ENCODE results near the gene FLT3.
"Not testable (repeated sequence)": the region's sequence is repeated elsewhere in the genome, so short reads cannot be mapped to it uniquely, and the experiment has no call there.

Gene FLT3

DNA sequence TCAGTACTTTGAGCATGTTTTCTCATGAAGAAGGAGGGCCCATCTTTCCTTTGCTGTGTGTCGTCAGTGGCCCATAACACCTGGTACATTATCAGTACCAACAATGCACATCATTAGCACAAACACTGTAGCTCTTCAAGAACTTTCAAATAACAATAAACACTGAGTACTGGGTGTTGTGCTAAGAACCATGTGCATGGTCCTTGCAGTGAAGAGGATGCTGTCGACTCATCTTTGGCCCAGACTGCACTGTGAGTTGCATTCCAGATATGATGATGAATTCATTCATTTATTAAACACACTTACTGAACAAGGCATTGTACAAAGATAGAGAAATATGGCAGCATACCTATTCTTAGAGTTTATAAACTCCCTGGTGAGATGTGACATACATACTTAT is 55.8 kb downstream of the FLT3 start:
- no peak for DNase-seq (ENCODE audit: low spot score)

DNA sequence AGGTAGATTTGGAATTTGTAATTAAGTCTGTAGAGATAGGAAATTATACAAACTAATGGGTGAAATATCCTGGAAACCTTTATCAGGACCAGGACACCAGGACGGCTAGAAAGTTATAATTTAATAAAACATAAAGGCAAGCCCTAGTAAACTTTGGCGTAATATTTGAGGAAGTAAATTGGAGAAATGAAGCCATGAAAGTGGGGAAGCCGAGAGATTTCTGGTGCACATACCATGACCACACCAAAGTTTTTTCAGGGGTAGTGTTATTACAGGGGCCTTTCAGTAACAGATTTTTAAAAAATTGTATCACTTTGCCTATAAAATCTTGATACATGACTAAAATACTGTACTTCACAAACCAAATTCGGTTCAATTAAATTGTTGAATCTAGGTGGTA is 57.2 kb downstream of the FLT3 start:
- DNase-seq (ENCODE audit: low spot score) = no peak

DNA sequence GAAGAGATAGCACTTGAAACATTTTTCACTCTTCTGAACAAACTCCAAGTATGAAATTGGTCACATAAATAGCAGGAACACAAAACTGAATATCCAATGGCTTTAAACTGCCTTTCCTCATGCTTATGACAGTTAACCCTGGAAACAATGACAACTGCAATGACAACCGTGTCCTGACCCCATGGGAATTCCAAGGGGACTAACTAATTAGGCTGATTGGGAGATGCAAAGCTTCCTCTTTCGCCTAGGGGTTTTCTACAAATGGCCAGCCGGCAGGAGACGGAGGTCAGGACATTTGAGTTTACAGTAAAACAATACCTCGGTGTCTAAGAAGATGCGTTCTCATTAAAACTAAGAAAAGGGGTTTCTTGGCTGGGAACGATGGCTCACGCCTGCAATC is 58.9 kb downstream of the FLT3 start:
- no peak for DNase-seq (ENCODE audit: low spot score)

DNA sequence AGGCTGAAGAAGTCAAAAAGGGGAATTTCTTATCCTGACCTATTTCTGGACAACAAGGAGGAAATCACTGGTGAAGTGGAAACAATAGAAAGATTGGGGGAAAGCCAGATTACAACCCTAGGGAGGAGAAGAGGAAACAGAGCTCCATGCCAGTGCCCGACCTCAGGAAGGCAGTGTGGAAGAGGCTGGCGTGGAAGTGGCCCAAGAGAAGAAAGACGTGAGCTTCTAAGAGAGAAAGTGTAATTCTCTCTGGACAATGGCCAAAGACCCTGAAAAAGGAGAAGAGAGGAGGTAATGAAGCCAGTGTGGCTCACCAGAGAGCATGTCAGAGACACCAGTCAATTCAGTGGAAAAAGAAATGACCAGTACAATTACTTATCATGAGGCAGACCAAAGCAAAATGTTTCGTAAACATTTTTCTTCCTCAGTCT is 59.3 kb downstream of the FLT3 start:
- DNase-seq (ENCODE audit: low spot score) = no peak

DNA sequence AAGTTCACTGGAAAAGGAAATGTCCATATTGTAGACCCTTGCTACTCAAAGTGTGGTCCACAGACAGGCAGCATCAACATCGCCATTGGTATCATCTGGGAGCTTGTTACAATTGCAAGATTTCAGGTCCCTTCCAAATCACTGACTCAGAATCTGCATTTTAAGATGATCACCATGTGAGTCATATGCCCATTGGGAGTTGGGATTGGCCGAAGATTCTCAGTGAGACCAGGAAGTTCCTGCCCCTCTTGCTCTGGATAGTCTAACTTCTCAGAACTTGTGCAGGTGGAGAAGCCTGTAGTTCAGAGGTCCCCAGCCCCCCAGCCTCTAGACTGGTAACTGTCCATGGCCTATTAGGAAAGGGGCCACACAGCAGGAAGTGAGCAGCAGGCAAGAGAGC is 63.0 kb downstream of the FLT3 start:
- DNase-seq (ENCODE audit: low spot score) = no peak

DNA sequence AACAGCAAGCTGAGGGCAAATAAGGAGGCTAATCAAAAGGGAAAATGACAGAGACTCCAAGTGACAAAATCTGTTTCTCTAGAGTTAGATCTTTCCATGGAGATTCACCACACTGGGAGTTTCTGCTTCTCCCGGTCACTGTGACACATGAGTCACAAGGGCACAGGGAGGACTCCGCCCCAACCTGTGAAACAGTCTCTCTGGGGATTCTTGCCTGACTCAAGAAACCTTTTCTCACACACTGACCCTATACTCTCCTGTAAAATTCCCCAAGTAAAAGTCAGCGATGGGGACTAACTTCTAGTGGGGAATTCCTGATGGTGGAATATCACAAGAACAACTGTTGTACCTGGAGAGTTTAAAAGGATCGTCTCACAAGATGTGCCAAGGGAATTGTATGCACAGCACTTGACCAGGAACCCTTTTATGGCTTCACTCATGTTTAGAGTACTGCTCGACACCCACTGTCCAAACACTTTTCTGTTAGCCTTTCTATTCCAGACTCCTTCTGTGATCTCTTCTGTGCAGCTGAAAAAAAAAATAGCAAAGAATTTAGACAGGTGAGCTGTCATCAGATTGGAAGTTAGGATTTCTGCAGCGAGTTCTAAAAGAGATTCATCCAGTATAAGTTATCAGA is 65.1 kb downstream of the FLT3 start:
- no peak for DNase-seq (ENCODE audit: low spot score)

DNA sequence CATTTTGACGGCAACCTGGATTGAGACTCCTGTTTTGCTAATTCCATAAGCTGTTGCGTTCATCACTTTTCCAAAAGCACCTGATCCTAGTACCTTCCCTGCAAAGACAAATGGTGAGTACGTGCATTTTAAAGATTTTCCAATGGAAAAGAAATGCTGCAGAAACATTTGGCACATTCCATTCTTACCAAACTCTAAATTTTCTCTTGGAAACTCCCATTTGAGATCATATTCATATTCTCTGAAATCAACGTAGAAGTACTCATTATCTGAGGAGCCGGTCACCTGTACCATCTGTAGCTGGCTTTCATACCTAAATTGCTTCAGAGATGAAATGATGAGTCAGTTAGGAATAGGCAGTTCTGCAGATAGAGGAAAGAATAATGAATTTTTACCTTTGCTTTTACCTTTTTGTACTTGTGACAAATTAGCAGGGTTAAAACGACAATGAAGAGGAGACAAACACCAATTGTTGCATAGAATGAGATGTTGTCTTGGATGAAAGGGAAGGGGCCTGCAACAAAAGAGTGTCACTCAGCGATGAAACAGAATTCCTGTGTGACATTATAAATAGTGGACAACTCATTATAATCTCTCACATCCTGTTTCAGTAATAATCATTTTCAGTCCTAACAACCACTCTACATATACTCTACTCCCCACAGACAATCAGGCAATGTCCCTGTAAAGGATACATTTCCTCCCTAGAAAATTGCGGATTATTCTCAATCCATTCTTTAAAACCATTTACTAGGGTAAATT is 66.3 kb downstream of the FLT3 start:
- no peak for DNase-seq (ENCODE audit: low spot score)

DNA sequence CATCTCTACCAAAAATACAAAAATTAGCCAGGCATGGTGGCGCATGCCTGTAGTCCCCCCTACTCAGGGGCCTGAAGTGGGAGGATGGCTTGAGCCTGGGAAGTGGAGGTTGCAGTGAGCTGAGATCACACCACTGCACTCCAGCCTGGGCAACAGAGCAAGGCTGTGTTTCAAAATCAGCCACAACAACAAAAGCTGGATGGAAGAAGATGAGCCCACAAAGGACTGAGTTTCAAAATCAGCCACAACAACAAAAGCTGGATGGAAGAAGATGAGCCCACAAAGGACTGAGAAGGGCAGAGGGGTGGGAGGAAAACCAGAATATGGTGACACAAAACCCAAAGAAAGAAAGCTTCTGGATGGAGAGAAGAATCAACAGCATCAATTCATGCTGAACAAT is 67.9 kb downstream of the FLT3 start:
- not testable (repeated sequence) for DNase-seq (ENCODE audit: low spot score)

DNA sequence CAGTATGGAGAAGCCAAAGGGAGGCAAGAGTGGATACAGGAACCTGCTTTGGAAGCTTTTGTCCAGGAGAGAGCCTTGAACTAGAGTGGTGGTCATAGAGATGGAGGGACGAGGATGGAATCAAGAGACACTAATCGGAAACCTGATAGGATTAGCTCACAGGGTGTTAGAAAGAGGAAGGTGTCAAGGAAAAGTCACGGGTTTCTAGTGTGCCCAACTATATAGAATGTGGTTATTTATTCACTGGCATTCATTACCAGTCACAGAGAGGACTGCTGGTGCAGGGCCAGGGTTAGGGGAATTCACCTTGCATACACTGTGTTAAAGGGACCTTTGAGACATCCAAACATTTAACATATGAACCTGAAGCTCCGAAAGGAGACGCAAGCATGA is 68.5 kb downstream of the FLT3 start:
- no peak for DNase-seq (ENCODE audit: low spot score)

DNA sequence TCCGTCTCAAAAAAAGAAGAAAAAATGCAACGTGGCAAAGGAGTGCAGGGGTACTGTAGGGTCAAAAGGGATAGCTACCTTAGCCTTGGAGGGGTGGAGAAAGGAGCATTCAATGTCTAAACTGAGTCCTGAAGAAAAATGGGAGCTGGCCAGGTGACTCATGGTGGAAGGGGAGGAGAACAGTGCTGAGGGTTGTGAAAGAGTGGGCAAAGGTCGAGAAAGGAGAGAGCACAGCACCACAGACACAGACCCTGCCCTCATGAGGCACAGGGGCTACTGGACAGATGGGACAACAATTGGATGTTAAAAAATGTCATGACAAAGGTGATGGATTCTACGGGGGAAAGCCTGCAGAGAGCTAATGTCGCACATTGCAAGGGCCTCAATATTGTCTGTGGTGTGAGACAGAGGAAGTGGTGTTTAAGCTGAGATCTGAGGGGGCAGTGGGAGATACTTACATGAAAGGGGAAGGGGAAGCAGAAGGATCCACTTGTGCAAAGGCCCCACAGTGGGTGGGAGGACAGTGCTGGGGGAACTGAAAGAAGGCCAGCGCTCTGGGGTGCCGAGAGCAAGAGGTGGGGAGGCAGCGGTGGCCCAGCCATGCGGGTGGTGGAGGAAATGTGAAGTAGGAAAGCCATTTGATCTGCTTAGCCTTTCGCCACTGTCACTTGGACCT is 69.0 kb downstream of the FLT3 start:
- no peak for DNase-seq (ENCODE audit: low spot score)

DNA sequence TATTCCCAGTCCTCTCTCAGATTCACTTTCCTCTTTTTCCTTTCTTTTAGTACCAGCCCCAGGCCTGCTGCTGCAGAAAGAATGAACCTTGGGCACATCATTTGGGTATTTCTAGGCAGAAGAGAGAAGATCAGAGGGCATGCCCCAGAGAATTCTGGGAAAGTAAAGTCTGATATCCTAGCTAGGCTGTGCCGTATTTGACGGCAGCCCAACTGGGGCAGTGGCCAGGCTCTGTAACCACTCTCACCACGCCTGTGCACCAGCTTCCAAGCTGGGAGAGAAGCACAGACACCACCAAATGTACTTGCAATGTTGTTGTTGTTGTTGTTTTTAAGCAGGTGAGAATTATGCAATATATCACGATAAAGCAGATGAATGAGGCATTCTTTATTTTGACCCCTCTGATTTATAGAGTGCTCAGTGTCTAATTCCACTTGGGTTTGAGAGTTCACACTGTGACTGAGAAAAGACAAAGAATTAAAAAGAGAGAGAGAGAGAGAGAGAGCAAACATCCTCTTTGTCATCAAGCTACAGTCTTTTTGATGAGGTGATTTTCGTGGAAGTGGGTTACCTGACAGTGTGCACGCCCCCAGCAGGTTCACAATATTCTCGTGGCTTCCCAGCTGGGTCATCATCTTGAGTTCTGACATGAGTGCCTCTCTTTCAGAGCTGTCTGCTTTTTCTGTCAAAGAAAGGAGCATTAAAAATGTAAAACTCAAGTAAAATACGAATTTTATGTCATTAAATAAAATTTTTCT is 72.6 kb downstream of the FLT3 start:
- no peak for DNase-seq (ENCODE audit: low spot score)

DNA sequence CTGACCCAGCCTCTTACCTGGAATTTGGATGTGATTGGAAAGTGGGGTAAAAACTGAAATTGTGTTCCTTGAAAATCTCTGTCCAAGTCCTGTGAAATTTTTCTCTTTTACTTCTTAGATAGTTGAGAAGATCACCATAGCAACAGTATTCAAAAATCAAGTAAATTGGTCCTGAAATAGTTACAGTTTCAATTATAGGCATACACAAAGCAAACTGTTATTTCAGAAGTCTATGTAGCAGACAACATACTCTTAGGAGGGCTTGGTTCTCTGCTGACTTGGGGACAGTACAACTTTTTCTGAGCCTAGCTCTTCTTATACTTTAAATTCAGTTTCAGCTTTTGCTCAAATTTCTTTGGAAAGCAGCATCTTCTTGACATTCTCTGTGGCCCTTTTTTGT is 73.3 kb downstream of the FLT3 start:
- DNase-seq (ENCODE audit: low spot score) = no peak

DNA sequence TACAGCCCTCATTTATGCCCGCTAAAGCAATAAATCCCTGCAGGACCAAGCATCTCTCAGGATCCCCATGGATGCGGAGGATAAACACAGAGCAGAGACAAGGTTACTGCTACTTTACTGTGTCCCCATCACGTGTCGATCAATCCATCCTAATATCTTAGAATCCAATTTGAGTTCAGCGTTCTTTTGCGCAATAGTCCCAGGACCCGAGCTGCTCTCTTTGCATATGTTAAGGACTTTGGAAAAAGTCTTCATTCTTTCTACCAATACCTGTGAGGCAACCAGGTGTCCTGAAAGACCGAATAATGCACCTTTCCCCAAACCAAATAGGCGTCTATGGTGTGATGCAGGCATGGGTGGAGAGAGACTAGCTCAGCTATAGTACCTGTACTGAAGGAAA is 73.9 kb downstream of the FLT3 start:
- no peak for DNase-seq (ENCODE audit: low spot score)

DNA sequence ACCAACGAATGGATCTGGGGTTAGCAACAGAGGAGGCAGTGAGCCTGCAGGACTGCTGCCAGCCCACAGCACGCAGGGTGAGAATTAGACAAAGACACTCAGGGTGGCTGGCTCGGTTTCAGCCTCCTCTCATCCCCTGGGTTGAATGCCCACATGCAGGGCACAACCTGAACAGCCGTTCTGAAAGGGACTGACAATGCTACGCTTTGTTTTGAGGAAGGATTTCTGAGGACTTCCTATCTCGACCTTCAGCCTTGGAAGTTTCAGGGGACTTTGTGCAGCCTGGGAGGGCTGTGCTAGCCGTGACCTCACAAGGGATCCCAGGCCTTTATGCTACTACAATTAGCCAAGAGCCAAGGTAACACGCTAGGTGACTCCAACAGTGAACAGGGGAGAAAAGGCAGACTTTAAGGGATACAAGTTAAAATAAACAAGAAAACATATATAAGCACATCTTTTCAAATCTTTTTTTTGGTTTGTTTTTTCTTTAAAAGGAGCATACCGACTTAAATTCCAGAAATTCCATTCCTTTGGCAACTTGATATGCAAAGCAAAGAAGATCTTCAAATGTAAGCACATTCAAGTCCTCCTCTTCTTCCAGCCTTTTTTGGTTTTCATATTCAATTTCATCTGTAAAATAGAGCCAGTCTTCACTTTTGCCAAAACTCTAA is 77.4 kb downstream of the FLT3 start:
- DNase-seq (ENCODE audit: low spot score) = peak; percentile 16

DNA sequence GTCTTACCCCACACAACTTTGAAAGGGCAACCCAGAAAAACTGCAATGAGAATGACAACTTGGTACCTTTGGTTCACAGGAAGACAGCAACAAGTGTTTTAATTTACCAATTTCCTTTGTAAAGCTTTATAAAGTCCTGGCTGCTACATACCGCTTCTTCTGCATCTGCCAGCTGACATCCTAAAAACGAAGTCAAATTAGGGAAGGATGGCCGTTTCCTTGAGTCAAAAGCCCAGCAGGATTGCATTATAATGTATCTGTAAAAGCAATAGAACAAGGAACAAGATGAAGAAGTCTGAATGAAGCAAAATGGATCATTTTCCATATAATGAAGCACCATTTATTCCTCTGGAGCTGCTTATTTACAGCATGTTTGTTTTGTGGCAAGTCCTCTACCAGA is 86.1 kb downstream of the FLT3 start:
- DNase-seq (ENCODE audit: low spot score) = no peak

DNA sequence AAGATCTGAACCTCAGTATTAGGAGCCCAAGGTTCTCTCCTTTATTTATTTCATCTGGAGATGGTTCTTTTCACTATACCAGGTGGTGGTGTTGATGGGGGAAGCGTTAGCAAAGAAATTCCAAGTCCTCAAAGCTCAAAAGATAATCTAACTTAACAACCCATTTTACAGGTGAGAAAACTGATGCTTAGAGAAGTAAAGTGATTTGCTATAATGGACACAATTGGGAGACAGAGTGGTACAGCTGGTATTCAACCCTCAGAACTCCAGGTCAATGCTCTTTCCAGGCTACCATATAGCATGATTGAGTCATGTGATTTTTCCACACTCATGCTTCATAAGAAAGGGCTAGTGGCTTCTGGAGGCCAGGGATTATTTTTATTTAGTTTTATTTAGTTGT is 86.9 kb downstream of the FLT3 start:
- no peak for DNase-seq (ENCODE audit: low spot score)

DNA sequence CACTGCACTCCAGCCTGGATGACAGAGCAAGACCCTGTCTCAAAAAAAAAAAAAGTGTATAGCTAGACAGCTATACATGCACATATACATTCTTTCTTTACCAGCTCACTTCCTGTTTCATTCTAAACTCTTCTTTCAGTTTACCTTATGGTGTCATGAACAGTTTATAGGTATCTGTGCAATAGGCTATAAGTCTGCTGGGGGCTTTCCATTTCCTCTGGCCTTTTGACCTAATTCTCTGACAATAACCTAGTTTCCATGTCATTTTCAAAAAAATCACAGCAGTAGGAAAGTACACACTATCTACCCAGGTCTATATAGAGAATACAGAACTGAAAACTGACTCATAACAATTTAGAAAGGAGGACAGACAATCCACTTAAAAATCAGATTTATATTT is 87.5 kb downstream of the FLT3 start:
- no peak for DNase-seq (ENCODE audit: low spot score)

DNA sequence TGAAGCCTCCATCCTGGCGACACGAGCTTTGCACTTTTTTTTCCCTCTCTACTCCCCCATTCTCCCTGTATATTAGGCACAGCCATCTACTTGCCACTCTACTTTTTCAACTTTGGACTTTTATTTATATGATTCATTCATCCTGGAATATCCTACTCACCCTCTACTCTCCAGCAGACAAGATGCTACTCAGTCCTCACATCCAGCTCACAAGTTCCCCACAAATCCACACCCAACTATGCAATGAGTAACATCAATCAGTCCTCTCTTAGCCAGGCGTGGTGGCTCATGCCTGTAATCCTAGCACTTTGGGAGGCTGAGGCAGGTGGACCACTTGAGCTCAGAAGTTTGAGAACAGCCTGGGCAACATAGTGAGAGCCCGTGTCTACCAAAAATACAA is 88.0 kb downstream of the FLT3 start:
- no peak for DNase-seq (ENCODE audit: low spot score)

DNA sequence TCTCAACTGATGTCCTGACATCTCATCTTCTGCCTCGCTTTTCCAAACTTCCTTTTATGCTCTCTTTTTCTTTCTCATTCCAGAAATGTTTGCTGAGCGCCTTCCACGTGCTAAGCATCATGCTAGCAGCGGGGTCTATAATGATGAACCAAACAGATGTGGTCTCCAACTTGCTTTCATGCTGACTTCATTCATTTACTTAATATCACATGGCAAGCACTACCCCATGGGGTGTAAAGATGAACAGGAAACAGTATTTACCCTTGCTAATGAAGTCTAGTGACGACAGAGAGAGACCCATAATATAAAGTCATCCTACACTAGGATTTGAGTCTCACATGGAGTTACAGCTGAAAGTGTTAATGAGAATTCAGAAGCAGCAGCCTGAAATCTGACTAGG is 90.3 kb downstream of the FLT3 start:
- no peak for DNase-seq (ENCODE audit: low spot score)

DNA sequence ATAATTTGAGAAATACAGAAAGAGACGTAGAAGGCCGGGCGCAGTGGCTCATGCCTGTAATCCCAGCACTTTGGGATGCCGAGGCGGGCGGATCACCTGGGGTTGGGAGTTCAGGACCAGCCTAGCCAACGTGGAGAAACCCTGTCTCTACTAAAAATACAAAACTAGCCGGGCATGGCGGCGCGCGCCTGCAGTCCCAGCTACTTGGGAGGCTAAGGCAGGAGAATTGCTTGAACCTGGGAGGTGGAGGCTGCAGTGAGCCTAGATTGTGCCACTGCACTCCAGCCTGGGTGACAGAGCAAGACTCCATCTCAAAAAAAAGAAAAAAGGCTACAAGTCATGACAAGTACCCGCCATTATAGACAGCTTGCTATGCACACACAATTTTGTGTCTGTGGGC is 95.4 kb downstream of the FLT3 start:
- DNase-seq (ENCODE audit: low spot score) = not testable (repeated sequence)

DNA sequence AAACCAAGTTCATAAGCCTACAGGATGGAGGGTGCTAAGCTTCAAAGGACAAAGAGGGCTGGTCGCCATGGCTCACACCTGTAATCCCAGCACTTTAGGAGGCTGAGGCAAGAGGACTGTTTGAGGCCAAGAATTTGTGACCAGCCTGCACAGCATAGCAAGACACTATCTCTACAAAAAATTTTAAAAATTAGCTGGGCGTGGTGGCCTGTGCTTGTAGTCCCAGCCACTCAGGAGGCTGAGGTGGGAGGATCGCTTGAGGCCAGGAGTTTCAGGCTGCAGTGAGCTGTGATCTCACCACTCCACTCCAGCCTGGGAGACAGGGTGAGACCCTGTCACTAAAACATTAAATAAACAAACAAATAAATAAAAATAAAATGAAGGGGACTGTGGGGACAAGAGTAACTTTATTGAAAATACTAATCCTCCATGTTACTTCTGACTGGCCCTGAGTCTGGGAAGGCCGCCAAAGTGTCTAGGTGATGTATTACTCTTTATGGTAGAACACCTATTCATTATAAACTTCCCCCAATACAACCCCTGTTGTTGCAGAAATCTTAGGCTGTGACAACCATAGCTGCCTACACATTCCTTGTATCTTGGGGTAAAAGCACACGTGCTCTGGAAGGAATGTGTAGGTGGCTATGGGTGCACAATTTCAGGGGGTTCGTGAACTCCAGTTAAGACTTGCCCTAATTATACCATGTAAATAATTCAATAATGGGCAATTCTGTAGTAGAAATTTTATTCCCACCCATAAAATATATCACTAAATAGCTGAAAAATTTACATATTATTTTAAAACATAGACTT is 97.3 kb downstream of the FLT3 start:
- DNase-seq (ENCODE audit: low spot score) = no peak

Data from AG08396 (cell line).